RCC 7860 (cell line): ENCODE measurements around the gene ANKMY2.
"Not testable (repeated sequence)": the region's sequence is repeated elsewhere in the genome, so short reads cannot be mapped to it uniquely, and the experiment has no call there.

Experiments
- DNase-seq: peaks from one replicate; pipeline ENCODE4 v3.0.0-alpha.2; 2015; ENCODE audit warnings: low spot score
- FAIRE-seq: peaks from 2 replicates; lab custom pipeline; 2012; peaks lifted over from hg19 to GRCh38; lab: Jason Lieb, UNC

Gene ANKMY2

GRCh38 chr7:16645593-16646471, at the start of gene ANKMY2, which contains the start of gene BZW2:
TSS of gene ANKMY2 (minus strand) at chr7:16645754. CDS start at chr7:16645573, 181 bp downstream.
TSS of gene BZW2 (plus strand) at chr7:16646181. CDS start at chr7:16665444, 19,263 bp downstream.
- DNase-seq (peak; percentile 94), FAIRE-seq (peak; percentile 69)

GRCh38 chr7:16694806-16695205, 49.3 kb upstream of the ANKMY2 start:
- DNase-seq (no peak), FAIRE-seq (no peak)

DNA sequence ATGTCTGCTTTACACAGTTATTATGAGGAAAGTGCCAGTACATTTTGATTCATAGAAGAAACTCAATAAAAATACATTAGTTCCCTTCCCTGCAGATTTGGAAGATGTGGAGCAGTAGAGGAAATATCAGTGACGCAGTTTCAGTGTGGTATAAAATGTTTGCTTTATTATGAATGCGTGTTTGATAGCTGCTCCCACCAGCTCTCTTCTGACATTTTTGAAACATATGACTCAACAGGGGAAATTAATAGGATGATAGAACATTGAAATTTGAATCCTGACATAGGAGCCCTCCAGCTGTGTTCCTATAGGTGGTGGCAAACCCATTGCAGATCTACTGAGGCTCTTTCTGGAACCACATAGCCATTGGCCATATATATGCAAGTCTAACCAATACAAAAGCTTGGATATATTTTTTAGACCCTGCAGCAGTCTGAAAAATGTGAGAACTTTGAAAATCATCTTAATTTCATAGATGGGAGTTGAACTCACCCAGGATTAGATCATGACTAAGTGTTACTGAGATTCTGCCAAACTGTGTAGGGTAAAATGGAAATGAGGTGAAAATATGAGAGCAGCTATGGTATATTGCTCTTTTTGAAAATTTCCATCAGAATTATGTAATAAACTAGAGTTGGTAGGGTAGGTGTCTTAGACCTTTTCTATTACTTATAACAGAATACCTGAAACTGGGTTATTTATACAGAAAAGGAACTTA, 48.2 kb upstream of the ANKMY2 start:
- DNase-seq: no peak
- FAIRE-seq: no peak

- no peak for DNase-seq
- no peak for FAIRE-seq
Observed at GRCh38 chr7:16691241-16691640, 45.7 kb upstream of the ANKMY2 start.

DNA sequence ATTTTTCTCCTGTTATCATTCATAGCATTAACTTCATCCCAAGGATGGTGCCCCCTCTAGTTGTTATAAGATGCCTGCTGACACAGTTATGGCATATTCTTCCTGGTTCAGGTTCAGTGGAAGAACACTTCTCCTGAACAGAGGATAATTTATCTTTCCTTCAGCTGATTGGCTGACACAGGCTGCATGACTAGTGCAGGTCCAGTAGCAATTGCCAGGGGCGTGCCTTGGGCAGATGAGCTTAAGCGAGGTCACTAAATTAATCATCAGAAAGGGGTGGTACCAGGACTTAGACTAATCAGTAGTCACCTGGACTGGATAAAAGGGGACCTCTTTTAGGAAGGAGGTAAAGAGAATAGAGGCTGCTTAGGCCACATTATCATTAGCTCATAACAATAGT, 42.7 kb upstream of the ANKMY2 start:
- FAIRE-seq (no peak), DNase-seq (peak; percentile 40)

- no peak for FAIRE-seq
- no peak for DNase-seq
Observed at GRCh38 chr7:16685535-16685934, 40.0 kb upstream of the ANKMY2 start.

DNA sequence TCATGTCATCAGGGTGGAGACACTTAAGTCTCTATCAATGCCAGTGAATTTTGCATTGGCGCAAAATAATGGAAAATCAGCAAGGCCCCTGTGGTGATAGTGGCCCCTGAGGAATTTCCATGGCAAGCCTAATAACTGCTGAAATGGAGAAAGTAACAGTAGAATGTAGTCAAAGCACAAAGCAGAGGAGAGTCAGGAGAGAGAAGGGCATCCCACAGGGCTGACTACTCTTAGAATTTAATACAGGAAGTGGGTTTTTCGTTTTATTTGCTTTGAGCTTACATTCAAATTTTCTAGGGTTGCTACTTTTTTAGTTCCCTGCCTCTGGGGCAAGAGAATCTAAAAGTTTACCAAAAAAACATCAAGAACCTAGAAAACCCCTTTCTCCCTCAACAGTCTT, 39.4 kb upstream of the ANKMY2 start:
- DNase-seq: no peak
- no peak for FAIRE-seq

GRCh38 chr7:16678645-16679566, 33.4 kb upstream of the ANKMY2 start:
- DNase-seq, FAIRE-seq: not testable (repeated sequence)

DNA sequence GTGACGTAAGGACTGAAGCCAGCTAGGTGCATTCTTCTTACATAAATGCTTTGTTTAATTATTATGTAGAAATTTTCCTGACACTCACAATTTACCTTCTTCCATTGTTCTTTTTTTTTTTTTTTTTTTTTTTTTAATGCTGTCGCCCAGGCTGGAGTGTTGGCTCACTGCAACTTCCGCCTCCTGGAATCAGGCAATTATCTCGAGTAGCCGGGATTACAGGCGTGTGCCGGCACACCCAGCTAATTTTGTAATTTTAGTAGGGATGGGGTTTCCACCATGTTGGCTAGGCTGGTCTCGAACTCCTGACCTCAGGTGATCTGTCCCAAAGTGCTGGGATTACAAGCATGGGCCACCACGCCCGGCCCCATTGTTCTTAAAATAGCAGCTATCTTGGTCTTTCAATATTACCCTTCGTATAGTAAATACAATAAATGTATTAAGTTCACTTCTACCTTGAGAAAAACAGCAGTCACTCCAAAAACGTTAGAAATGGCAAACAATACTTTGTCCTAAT, 32.5 kb upstream of the ANKMY2 start:
- no peak for DNase-seq
- FAIRE-seq: no peak

DNA sequence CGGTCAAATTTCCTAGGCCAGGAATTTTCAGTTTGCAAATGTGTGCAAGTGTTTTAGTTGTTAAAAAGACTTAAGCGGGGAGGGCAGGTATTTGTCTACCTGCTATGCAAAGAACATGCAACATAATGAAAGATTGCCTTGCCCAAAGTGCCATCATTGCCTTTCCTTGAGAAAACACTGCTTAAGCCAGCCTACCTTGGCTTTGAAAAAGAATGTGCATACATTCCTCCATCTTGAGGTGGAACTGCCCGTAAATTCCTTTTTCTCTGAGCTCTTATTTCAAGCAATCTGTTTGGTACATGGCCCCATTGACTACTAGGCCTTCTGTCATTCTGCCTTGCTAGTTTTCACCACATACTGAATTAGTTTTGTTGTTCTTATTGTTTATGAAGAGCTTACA, 29.7 kb upstream of the ANKMY2 start:
- DNase-seq (no peak), FAIRE-seq (no peak)

DNA sequence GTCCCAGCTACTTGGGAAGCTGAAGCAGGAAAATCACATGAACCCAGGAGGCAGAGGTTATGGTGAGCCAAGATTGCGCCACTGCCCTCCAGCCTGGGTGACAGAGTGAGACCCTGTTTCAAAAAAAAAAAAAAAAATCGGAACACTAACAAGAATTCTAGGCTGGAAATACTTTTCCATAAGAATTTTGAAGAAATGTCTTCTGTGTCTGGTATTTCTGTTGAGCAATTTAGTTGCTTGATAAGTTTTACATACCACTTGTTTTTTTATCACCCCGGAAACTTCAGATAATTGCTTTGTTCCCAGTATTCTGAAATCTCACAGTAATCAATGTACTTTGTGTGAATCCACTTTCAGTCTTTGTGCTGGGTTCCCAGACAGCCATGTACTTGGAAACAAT, 26.3 kb upstream of the ANKMY2 start:
- DNase-seq (no peak), FAIRE-seq (no peak)

- DNase-seq (no peak), FAIRE-seq (no peak)
Observed at GRCh38 chr7:16670731-16671344, 25.3 kb upstream of the ANKMY2 start.

- FAIRE-seq (no peak), DNase-seq (no peak)
Observed at GRCh38 chr7:16670021-16670420, 24.5 kb upstream of the ANKMY2 start.

- peak; percentile 19 for DNase-seq
Observed at GRCh38 chr7:16669581-16669980, 24.0 kb upstream of the ANKMY2 start.

GRCh38 chr7:16668978-16669377, 23.4 kb upstream of the ANKMY2 start:
- no peak for FAIRE-seq
- DNase-seq: no peak

More at GRCh38 chr7:16669581-16669980, 24.0 kb upstream of the ANKMY2 start:
- FAIRE-seq: peak; percentile 28

- peak; percentile 95 for FAIRE-seq
- DNase-seq: peak; percentile 91
Observed at GRCh38 chr7:16668049-16668858, 22.7 kb upstream of the ANKMY2 start.

GRCh38 chr7:16667355-16667754, 21.8 kb upstream of the ANKMY2 start:
- no peak for FAIRE-seq
- DNase-seq: no peak

DNA sequence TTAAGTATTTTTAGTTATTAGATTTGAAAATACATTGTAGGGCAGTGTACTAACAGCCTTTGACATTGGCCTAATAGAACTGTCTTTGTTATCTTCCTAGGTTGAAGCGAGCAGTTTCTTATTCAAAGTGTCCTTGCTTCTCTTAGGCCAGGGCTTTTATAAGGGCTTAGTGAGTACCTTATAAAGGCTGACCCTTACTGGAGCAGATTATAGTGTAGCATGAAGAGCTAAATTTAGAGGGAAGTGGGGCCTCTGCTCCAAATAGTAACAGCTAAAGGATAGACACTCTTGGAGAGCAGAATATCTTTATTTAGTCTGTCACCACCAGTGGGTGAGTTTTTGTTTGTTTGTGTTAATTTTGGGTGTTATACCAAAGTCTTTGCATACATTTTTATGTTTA, 16.4 kb upstream of the ANKMY2 start:
- FAIRE-seq (no peak), DNase-seq (no peak)
